GM18870 (cell line): ENCODE results near the gene GPR32.
"Not testable (repeated sequence)": the region's sequence is repeated elsewhere in the genome, so short reads cannot be mapped to it uniquely, and the experiment has no call there.

Experiments used
- ATAC-seq: cut with Tn5 transposase; IDR thresholded peaks from one replicate; pipeline ENCODE4 v1.9.1; 2021; ENCODE audit warnings: moderate library complexity; ENCODE audit not compliant: unreplicated experiment

Gene GPR32, protein sequence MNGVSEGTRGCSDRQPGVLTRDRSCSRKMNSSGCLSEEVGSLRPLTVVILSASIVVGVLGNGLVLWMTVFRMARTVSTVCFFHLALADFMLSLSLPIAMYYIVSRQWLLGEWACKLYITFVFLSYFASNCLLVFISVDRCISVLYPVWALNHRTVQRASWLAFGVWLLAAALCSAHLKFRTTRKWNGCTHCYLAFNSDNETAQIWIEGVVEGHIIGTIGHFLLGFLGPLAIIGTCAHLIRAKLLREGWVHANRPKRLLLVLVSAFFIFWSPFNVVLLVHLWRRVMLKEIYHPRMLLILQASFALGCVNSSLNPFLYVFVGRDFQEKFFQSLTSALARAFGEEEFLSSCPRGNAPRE

DNA sequence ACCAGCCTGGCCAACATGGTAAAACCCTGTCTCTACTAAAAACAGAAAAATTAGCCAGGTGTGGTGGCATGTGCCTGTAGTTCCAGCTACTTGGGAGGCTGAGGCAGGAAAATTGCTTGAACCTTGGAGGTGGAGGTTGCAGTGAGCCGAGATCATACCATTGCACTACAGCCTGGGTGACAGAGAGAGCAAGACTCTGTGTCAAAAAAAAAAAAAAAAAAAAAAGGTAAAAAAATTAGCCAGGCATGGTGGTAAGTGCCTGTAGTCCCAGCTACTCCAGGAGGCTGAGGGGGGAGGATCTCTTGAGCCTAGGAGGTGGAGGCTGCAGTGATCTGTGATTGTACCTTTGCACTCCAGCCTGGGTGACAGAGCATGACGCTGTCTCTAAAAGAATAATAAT is at the start of gene GPR32:
GPR32 (plus strand) TSS at position 301 of the 400 bp plus-strand sequence. CDS start 137 bp downstream, outside the sequence.
- ATAC-seq = not testable (repeated sequence)

DNA sequence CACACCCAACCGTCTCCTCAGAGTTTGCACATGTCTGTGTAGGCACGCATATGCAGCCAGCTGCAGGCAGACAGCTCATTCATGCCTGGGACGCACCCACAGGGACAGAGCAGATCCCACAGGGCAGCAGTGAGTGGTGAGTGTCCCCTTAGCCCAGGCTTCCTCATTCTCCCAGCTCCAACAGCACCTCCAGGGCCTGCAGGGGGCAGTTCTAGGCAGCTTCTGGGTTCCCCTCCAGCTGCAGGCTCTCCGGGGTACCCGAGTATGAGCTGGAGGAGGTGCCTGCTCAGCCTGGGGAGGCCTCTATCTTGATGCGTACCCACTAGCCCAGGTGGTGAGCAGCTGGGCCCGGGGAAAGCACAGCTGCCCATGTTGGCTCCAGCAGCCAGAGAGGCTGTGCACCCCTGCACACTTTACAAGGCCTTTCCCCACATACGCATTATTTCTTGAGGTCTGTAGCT is 49.3 kb upstream of the GPR32 start:
- ATAC-seq = no peak

DNA sequence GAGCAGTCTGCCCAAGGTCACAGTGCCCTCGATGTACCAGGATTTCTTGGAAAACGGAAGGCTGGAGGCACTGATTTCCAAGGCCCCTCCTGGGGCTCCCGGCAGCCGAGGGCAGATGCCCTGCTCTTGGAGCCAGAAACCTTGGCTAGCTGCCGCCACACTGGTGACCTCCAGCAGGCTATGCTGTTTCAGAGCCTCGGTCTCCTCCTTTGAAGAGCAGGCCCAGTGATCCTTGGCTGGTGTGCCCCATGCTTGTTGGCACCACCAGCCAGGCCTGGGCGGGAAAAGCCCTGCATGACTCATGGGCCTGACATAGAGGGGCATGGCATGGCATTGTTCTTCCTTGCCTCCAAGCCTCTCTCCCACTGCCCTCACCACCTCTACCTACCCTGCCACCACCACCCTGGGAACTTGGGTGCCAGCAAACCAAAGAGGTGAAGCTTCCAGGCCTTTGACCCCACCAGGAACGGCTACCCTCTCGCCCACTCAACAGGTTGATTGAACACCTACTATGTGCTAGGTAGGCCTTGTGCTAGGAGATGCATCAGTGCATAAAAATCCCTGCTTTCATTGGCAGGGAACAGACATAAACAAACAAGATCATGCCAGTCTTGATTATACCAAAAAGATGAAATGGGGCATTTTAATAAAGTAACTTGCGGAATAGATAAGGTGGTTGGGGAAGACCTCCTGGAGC is 48.7 kb upstream of the GPR32 start:
- ATAC-seq = no peak

DNA sequence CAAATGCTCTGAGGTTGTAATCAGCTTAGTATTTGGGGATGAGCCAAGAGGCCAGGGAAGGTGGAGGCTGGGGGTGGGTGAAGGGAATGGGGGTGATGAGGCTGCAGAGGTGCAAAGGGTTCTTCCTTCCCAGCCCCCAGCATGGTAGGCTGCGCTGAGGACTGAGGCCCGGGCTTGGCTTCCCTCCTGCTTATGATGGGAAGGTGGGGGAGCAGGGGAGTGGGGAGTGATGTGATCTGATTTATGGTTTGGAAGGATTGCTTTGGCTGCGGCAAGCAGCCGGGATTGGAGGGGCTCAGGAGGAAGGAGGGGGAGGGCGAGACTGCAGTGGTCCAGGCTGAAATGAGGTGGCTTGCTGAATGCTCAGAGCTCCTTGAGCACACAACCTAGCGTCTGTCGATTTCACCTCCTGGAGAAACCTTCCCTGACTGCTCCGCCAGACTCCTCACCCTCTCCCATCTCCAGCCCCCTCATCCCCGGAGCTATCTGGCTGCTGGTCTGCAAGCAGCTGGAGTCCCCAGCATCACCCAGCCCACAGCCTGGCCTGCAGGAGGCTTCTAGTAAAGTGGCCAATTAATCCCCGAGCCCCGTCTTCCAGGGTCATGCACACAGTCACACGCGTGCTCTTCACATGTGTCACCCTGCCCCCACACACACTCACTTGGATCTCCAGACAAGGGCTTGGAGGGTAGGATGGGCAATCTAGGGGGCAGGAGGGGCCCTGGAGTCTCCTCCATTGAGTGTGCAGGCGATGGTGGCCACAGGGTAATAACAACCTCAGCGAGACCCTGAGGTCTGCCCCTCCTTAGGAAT is 47.9 kb upstream of the GPR32 start:
- ATAC-seq = no peak

DNA sequence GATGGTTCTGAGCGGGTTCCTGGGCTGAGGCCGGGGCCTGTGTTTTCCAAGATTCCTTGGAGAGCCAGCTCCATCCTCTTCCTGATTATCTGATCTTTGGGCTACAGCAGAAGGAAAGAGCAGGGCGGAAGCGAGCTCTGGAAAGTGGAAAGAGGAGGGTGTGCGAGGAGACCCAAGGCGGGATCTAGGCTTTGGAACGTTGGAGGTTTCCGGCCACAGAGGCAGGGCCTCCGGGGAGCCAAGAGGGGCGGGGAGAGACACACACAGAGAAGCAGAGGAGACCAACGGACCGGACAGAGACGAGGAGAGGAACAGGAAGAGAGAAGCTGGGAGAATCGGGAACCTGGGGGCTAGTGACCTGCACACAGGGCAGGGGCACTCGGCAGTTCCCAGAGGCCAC is 47.2 kb upstream of the GPR32 start, which contains the start of gene CLEC11A:
CLEC11A (plus strand) TSS at position 296 of the 400 bp plus-strand sequence. CDS start 162 bp downstream, outside the sequence.
- ATAC-seq = no peak

DNA sequence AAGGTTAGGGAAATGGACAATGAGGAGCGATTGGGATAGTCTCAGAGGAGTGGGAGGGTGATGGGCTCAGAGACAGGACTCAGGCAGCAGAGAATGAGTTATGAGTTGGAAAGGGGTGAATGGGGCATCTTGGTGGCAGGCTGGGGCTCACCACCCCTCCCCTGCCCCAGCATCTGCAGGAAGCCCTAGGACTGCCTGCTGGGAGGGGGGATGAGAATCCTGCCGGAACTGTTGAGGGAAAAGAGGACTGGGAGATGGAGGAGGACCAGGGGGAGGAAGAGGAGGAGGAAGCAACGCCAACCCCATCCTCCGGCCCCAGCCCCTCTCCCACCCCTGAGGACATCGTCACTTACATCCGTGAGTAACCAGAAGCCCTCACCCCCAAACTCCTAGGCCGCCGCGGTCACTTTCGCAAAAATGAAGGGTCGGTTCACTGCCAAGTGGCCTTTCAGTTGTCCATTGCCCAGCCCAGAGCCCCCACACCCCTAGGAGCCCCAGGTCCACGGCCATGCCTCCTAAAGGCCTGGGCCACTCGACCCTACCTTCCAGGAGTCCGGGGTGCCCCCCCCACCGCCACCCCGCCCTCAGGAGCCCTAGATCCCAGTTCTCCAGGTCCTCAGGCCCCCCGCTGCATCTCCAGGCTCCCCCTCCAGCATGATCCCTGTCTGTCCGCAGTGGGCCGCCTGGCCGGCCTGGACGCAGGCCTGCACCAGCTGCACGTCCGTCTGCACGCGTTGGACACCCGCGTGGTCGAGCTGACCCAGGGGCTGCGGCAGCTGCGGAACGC is 46.3 kb upstream of the GPR32 start:
- no peak for ATAC-seq

DNA sequence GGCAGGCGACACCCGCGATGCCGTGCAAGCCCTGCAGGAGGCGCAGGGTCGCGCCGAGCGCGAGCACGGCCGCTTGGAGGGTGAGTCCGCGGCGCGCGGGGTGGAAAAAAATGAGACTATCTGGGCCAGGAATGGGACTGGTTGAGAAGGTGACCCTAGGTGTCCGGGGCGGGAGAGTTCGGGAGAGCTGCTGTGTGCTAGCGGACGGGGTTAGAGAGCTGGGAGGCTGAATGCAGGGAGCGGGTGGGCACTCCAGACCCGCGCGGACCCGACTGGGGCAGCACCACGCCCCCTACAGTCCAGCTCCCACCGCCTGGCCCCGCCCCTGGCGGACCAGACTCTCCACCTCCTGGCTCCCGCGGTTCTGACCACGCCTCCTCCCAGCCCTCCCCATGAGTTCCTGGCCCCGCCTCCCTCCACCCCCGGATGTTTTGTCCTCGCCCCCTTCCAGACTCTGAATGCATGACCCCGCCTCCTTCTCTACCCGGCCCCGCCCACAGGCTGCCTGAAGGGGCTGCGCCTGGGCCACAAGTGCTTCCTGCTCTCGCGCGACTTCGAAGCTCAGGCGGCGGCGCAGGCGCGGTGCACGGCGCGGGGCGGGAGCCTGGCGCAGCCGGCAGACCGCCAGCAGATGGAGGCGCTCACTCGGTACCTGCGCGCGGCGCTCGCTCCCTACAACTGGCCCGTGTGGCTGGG is 45.6 kb upstream of the GPR32 start:
- no peak for ATAC-seq

DNA sequence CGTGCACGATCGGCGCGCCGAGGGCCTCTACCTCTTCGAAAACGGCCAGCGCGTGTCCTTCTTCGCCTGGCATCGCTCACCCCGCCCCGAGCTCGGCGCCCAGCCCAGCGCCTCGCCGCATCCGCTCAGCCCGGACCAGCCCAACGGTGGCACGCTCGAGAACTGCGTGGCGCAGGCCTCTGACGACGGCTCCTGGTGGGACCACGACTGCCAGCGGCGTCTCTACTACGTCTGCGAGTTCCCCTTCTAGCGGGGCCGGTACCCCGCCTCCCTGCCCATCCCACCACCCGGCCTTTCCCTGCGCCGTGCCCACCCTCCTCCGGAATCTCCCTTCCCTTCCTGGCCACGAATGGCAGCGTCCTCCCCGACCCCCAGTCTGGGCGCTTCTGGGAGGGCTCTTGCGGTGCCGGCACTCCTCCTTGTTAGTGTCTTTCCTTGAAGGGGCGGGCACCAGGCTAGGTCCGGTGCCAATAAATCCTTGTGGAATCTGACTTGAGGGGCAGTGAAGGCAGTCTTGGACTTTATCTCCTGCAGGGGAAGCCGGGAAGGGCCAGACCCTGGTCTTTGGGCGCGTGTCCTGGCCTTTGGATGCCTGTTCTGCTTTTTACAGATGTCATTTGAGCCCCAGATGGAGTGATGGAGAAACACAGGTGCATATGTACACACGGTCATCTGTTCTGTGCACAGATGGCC is 44.9 kb upstream of the GPR32 start:
- no peak for ATAC-seq

DNA sequence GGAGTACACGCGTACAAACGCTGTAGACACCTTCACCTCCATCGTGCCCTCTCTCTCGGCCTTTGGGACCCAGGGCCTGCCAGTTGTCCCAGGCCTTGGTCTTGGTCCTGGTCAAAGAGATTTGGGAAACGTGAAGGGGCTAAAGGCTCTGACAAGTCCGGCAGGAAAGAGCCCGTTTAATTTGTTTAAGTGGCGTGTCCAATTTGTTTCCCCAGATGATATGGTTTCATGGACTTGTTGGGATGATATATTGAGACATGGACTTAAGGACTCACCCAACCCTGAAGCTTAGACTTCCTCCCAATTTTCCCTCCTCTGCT is 44.4 kb upstream of the GPR32 start:
- no peak for ATAC-seq

DNA sequence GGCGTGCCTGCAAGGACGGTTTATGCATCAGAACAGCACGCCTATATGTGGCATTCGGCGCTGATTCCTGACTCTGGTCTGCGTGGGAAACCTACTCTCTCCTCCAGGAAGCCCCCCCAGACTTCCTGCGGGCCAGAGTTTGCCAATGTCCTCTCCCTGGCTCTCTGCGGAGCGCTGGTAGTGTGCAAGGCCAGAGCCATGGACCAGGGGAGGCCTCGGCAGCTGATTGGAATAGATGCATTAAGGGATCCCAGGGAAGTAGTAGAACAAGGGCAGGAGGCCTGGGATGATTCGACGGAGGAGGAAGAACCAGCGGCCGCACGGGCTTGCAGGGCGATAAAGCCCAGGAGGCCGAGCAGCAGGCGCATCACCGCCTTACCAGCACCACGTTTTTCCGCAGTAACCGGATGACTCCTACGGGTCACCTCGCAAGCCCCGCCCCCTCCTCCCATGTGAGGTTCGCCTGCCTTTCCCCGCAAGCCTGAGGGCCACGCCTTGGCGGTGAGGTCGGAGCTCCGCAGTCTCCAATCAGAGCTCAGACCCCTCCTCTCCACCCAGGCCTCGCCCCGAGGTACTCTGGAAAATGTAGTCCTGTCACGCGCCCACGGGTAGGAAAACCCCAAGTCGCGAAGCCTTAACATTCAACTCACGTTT is 42.1 kb upstream of the GPR32 start:
- no peak for ATAC-seq

DNA sequence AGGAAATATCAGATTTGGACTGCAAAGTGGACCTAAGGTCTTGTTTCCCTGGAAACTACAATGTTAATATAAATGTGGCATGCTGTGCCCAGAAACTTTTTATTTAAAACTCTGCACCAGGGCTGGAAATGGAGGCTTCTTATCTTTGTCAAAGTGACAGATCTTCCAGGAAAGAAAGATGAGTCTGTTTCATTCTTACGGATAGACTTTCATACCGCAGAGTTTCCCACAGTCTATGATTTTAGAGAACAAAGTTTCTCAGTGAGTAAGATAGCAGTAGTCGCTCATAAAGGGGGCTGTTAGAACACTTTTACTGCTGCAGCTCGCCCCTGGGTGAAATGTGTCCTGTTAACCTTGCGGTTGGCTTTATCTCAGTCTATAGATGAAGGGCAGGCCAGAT is 40.4 kb upstream of the GPR32 start:
- ATAC-seq = no peak

DNA sequence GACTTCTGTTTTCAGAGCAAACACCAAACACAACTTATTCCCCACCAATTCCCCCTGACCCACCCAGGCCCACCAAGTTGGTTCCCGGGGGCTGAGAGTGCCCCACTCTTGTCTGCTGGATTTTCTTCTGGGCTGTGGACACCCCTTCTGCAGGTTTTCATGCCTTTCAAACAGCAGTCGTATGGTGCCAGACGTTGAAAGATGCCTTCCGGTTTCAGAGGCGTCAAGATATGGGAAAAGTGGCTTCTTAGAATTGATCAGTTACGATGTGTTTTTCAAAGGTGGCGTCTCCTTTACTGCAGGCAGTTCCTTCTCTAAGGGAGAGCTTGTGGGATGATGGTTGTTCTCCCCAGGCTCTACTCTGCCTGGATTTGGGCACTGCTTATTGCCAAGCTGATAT is 34.4 kb upstream of the GPR32 start:
- ATAC-seq = no peak

DNA sequence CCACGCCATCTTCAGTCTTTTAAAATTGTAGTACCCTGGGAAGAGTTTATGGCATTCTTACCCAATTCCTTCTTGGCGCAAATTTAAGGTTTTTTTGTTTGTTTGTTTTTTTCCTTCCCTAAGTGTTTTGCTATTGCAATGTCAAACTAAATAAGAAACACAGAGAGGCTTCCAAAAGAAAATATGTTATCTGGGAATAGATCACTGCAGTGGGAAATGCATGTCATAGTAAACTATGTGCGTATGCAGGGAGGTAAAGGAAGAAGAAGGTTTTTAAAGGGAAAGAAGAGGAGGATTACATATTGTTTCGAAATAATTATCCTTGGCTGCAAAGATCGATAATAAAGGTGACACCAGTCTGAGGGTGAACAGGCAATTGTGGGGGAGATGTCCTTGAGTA is 33.9 kb upstream of the GPR32 start:
- no peak for ATAC-seq

DNA sequence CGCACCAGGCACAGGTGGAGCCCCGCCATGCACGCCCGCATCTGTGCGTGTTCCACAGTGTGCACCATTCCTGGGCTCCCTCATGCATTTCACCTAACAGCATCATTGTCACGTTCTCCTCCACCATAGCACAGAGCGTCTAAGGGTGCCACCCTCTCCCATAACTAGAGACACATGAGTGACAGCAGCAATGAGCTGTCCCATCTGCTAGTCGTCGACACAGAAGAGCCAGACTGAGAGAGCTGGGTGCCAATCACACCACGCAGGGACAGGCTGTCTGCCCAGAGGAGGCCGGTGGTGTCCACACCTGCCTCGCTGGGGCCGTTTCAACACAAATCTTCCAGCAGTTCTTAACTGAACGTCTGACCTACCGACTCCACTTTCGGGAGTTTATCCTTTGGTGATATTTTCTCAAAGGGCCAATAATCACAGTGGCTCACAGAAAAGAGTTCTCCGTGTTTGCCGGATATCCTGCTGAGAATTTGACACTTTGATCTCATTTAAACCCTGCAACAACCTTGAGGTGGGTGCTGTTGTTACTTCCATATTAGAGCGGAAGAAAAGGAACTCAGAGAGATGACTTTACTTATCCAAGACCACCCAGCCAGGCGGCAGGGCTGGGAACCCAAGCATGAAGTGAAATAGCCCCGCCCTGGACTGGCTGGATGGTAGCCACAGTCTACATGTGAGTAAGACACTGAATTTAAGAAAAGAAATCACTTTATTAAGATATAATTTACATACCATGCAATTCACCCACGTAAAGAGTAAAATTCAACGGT is 30.9 kb upstream of the GPR32 start:
- no peak for ATAC-seq

DNA sequence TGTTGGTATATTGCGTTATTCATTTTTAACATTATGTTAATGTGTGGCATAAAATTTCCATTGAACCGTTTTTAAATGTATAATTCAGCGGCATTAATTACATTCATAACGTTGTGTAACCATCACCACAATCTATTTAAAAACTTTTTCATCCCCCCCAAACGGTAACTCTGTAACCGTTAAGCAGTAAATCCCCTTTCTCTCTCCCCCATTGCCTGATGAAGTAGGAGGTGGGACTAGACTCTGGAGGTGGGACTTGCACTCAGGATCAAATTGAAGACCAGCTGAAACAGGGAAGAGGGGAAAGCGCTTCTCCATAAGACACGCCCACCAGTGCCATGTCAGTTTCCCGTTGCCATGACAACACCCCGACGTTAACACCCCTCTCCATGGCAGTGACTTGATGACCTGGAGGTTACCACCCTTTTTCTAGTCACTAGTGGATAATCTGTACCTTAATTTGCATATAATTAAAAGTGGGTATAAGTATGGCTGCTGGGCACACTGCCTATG is 30.3 kb upstream of the GPR32 start:
- no peak for ATAC-seq

DNA sequence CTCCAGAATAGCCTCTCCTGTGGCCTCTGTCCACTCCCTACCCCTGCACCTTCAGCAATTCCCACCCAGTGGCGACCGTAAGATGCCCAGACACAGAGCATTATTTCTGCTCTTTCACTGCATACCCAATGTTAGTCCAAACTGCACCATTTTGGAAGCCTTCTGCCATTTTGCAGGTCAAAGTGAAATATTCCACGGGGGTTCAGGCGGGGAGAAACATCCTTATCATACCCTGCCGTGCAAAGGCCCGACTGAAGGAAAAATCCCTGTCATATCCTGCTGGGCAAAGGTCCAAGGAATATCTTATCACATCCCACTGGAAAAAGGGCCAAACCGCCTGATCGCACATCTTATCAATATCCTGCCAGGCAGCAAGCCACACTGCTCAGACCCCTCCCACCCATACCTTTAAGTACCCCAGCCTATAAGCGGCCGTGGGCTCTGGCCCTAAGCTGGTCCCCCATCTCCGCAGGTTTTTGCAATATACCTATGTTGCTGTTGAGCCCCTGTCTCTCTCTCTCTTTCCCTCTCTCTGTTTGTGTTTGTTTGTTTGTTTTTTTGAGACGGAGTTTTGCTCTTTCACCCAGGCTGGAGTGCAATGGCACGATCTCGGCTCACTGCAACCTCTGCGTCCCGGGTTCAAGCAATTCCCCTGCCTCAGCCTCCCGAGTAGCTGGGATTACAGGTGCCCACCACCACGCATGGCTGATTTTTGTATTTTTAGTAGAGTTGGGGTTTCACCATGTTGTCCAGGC is 28.9 kb upstream of the GPR32 start:
- no peak for ATAC-seq

DNA sequence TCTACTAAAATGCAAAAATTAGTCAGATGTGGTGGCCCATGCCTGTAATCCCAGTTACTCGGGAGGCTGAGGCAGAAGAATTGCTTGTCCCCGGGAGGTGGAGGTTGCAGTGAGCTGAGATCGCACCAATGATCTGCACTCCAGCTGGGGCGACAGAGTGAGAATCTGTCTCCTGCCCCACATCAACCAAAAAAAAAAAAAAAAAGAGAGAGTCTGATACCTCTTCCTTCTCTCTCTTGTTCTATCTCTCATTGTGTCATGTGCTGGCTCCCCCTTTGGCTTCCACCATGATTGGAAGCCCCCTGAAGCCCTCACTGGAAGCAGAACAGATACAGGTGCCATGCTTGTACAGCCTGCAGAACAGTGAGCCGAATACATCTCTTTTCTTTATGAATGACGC is 26.7 kb upstream of the GPR32 start:
- ATAC-seq = no peak
